HG03097 (cell line): ENCODE measurements around the gene ULK4.
"Not testable (repeated sequence)": the region's sequence is repeated elsewhere in the genome, so short reads cannot be mapped to it uniquely, and the experiment has no call there.

ENCODE experiments used
- ATAC-seq: cut with Tn5 transposase; IDR thresholded peaks from one replicate; pipeline ENCODE4 v1.9.1; 2021; ENCODE audit not compliant: unreplicated experiment, low FRiP score

Gene ULK4

GRCh38 chr3:41404582-41404981 lies 557.3 kb downstream of the ULK4 start:
- no peak for ATAC-seq

DNA sequence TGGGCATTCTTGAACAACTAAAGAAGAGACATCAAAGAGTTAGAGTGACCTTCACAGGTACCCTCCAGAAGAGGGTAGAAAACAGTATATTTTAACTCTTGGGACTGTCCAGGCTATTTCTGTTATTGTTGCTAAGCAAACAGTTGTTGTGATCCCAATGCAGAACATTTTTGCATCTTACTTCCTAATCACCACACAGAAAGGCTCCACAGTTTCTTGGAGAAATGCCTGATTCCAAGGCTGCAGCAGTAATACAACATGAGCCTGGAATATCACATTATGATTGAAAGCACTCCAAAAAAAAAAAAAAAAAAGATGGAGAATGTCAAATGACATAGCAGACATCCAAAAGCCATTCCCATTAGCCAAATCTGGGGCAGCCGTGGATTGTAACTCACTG lies 567.0 kb downstream of the ULK4 start:
- no peak for ATAC-seq

DNA sequence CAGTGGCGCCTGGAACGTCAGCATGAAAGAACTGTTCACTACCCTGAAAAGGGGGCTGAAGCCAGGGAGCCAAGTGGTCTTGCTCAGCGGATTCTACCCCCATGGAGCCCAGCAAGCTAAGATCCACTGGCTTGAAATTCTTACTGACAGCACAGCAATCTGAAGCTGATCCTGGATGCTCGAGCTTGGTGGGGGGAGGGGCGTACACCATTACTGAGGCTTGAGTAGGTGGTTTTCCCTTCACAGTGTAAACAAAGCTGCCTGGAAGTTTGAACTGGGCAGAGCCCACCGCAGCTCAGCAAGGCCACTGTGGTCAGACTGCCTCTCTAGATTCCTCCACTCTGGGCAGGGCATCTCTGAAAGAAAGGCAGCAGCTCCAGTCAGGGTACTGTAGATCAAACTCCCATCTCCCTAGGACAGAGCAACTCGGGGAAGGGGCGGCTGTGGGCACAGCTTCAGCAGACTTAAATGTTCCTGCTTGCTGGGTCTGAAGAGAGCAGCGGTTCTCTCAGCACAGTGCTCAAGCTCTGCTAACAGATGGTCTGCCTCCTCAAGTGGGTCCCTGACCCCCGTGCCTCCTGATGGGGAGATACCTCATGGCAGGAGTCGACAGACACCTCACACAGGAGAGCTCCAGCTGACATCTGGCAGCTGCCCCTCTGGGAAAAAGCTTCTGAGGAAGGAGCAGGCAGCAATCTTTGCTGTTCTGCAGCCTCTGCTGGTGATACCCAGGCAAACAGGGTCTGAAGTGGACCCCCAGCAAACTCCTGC lies 591.0 kb downstream of the ULK4 start:
- ATAC-seq, result not testable (repeated sequence)

DNA sequence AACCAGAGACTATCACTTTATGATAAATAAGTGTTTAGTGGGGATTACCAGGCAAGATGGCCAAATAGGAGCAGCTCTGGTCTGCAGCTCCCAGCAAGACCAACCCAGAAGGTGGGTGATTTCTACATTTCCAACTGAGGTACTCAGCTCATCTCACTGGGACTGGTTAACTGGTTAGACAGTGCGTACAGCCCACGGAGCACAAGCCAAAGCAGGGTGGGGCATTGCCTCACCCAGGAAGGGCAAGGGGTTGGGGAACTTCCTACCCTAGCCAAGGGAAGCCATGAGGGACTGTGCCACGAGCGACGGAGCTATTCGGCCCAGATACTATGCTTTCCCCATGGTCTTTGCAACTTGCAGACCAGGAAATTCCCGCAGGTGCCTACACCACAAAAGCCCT lies 591.6 kb downstream of the ULK4 start:
- ATAC-seq, result no peak

GRCh38 chr3:41369838-41370237 lies 592.1 kb downstream of the ULK4 start:
- no peak for ATAC-seq

DNA sequence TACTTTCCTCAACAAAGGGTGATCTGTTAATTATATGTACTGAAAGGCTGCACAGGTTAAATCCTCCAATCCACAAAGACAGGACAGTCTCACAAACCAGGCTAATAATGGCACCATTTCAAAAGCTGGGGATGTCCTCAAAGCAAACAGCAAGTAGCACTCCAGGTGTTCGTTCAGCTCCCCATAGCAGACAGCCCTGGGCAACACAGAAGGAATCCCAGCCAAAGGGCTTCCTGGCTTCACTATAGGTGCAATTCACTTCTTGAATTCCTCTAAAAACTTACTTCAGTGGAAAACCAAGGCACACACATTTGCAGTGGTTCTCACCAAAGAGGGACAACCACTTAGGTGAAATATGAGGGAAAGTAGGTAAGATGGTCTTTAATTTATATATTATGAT lies 595.9 kb downstream of the ULK4 start:
- no peak for ATAC-seq

GRCh38 chr3:41364736-41365135 lies 597.2 kb downstream of the ULK4 start:
- no peak for ATAC-seq

DNA sequence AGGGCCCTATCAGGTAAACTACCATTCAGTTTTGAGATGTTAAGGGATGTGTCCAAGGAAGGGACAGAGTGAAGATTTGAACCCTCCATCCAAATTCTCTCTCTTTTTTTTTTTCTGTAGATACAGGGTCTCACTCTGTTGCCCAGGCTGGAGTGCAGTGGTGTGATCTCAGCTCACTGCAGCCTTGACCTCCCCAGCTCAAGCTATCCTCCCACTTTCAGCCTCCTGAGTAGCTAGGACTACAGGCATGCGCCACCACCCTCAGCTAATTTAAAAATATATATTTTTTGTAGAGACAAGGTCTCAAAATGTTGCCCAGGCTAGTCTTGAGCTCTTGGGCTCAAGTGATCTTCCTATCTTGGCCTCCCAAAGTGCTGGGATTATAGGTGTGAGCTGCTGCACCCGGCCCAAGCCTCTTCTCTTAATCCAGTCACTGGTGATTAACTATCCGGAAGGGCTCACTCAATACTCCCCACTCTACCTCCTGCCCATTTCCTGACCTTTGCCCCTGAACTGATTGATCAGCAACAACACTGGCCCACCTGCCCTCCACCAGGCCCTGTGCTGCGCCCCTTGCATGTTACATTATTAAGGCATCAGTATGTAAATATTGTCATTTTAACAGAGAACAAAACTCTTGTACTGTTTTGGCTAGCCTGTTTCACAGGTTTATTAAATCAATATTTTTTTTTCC lies 597.9 kb downstream of the ULK4 start:
- ATAC-seq, result no peak

- ATAC-seq, result no peak
Measured at GRCh38 chr3:41362638-41363559, 599.0 kb downstream of the ULK4 start.

GRCh38 chr3:41357271-41357670 lies 604.6 kb downstream of the ULK4 start:
- no peak for ATAC-seq

- no peak for ATAC-seq
Measured at GRCh38 chr3:41356775-41357174, 605.1 kb downstream of the ULK4 start.

DNA sequence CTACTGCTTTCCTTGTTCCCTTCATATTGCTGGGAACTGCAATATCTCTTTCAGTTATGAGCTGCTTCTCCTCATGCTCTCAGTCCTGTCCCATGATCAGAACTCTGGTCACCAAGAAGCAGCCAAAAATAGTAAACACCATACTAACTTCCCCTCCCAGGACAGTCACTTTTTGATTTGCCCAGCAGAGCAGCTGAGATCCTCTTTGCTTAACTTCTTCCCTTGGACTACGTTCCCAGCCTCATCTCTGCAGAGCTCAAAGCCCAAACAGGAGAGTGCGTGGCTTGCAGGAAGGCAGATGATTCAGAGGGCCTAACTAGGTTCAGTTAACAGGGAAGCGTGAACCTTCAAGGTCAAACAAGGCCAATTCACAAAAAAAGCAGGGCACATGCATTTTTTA lies 609.4 kb downstream of the ULK4 start:
- ATAC-seq, result no peak

GRCh38 chr3:41350441-41350840 lies 611.5 kb downstream of the ULK4 start:
- no peak for ATAC-seq

DNA sequence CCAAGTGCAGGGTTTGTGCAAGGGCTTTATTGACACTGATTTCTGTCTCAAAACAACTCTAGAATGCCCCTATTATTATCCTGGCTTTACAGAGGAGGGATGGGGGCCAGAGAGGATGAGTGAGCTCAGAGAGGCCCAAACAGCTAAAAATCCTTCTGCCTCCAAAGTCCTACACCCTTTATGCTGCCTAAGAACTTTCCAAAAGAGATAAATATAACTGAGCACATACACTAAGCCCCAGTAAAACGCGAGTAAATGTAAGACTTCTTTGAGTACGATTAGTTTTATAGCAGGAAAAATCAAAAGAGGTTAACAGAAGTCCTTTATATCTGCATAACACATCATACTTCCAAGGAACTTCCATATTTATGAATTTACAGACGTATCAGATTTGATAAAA lies 613.5 kb downstream of the ULK4 start:
- ATAC-seq, result no peak

GRCh38 chr3:41346698-41347270 lies 615.1 kb downstream of the ULK4 start:
- no peak for ATAC-seq

GRCh38 chr3:41345788-41346187 lies 616.1 kb downstream of the ULK4 start:
- no peak for ATAC-seq

DNA sequence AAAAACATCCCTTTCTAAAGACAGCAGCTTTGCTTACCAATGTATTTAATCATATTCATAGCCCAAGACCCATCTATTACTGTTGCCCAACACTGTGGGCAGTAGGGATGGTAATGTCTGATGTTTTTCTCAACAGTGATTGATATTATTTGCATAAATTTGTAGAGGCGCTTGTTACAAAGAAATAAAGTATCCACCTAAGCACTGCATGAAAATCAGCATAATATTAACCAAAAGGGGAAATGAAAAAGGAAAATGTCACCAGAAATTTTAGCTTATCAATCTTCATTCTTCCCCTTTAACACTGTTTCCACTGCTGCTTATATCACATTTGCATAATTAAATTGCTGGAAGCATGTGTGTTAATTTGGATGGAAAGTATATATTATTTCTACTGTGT lies 622.1 kb downstream of the ULK4 start:
- no peak for ATAC-seq

DNA sequence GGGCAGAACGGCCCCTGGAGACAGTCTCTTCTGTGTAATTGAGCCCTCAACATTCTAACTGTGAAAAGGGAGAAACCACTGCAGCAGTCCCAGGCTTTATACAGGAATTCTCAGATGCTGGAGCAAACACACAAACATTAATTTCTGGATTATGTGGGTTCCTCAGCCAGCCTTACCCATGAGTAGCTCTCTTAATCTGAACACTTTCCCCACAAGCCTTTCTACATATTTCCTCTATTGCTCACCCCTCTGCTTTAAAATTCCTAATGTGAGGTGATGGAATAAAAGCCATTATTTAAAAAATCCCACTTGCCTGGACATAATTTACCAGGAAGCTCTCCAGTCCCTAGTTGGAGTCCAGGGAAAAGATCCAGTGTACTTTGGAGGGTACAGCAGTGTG lies 623.6 kb downstream of the ULK4 start:
- ATAC-seq, result no peak

DNA sequence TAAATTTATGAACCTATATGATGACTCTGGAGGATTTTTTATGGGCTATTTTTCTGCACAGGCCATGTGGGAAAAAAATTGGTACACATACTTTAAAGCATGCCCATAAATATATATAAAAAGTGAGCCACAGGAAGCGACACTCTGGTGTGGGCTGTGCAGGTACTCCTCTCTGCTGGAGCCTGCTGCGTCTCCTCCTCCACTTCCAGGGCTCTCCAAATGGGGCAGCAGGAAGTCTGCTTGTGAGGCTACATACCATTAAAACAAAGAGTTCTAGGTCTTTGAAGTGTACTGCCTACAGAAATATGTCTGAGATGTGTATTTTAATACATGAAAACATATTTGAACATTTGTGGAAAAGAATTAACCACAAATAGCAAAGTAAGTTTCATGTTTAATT lies 627.5 kb downstream of the ULK4 start:
- ATAC-seq, result no peak

DNA sequence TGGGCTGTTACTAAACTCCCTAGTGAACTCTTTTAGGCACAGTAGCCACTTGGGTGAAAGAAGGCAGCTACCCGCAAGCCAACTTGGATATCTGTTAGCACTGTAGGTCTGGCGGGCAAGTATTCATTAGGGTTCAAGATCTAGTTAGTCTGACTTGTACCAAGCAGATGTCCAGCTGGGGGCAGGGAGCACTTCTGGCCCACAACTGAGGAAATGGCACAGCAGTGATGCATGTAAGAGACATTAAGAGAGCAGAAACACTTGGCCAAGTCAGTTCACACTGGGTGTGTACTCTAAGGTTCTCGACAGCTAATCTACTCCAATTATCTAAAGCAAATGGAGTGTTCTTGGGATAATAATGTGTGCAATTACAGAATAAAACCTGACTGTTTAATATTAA lies 630.9 kb downstream of the ULK4 start:
- ATAC-seq, result no peak

DNA sequence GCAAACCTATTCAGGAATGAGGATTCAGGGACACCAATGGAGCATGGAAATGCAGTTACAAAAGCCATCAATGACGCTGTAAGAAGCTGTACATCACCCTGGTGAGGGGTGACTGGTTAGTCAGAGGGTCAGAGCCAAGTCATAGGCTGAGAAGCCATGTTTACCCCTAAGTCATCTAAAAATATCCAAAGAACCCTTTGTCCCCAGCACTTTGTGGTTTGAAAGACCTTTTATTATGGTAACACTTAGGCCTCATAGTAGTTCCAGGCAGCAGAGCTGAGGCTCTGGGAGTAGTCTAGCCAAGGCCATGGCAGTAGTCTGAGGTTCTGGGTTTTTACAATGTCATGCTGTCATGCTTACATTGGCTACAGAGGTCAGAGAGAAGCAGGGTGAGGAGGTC lies 631.4 kb downstream of the ULK4 start:
- no peak for ATAC-seq
